ENCODE results near the gene EXOC7. TPM values are rescaled to one million over a fixed set of nuclear protein-coding genes. Genes with fewer than 3 reads are reported as not detected.

Gene EXOC7
- polyA plus RNA-seq, 1 donor from 2014 or later, result 146 TPM

GRCh38 chr17:76130473-76130872 is 26.9 kb upstream of the EXOC7 start:
- Histone ChIP-seq H3K79me2 (replicated peaks; ENCODE audit: insufficient read depth, low read length) (no peaks in the 10 kb centered on the region), H3F3A (ENCODE audit: insufficient read depth, low read length, poor library complexity, severe bottlenecking) (no peaks in the 10 kb centered on the region), H2AFZ (ENCODE audit: low read depth, low read length) (no peak overlapping the region), H3K27ac (ENCODE audit: low read length) (no peak overlapping the region), H4K20me1 (ENCODE audit: insufficient read depth) (no peaks in the 10 kb centered on the region), H3K36me3 (ENCODE audit: insufficient read depth, low read length) (no peaks in the 10 kb centered on the region), H3K9ac (ENCODE audit: low read length) (no peak overlapping the region), H3K27me3 (ENCODE audit: insufficient read depth, low read depth, low read length) (no peaks in the 10 kb centered on the region), H3K9me3 (ENCODE audit: low read length) (no peaks in the 10 kb centered on the region), H3K4me2 (ENCODE audit: low read length) (no peak overlapping the region), H3K9me2 (ENCODE audit: insufficient read depth, low read length) (no peaks in the 10 kb centered on the region), H3K4me3 (ENCODE audit: low read length) (no peak overlapping the region)
- TF ChIP-seq CTCF (IDR thresholded peaks at IDR 0.05; ENCODE audit: poor library complexity, severe bottlenecking) (no peak), TAF1 (IDR thresholded peaks at IDR 0.05; ENCODE audit: low read depth) (no peak), REST (IDR thresholded peaks at IDR 0.05; ENCODE audit: borderline replicate concordance) (no peak), SMC3 (conservative IDR thresholded peaks at IDR 0.05; ENCODE audit: poor library complexity) (no peak), EP300 (conservative IDR thresholded peaks at IDR 0.05; ENCODE audit: poor library complexity, severe bottlenecking) (no peak), MXI1 (conservative IDR thresholded peaks at IDR 0.05; ENCODE audit: poor library complexity, severe bottlenecking) (no peak), RAD21 (conservative IDR thresholded peaks at IDR 0.05) (no peak), POLR2AphosphoS5 (IDR thresholded peaks at IDR 0.05) (no peak), EZH2 (IDR thresholded peaks at IDR 0.05; ENCODE audit: borderline replicate concordance, insufficient read depth, low read length, poor library complexity, severe bottlenecking) (no peak)

- no peak overlapping the region for H2AFZ ChIP-seq (ENCODE audit: low read depth, low read length)
- TF ChIP-seq EZH2 (IDR thresholded peaks at IDR 0.05; ENCODE audit: borderline replicate concordance, insufficient read depth, low read length, poor library complexity, severe bottlenecking), result no peak
- TF ChIP-seq CTCF (IDR thresholded peaks at IDR 0.05; ENCODE audit: poor library complexity, severe bottlenecking), result no peak
- TF ChIP-seq POLR2AphosphoS5 (IDR thresholded peaks at IDR 0.05), result no peak
- no peak overlapping the region for H3K9ac ChIP-seq (ENCODE audit: low read length)
- H3K4me2 ChIP-seq (ENCODE audit: low read length), result no peak overlapping the region
- H3K9me3 ChIP-seq (ENCODE audit: low read length), result no peaks in the 10 kb centered on the region
- H3K79me2 ChIP-seq (replicated peaks; ENCODE audit: insufficient read depth, low read length), result no peaks in the 10 kb centered on the region
- H3K4me3 ChIP-seq (ENCODE audit: low read length), result no peak overlapping the region
- no peaks in the 10 kb centered on the region for H3K36me3 ChIP-seq (ENCODE audit: insufficient read depth, low read length)
- no peaks in the 10 kb centered on the region for H4K20me1 ChIP-seq (ENCODE audit: insufficient read depth)
- no peaks in the 10 kb centered on the region for H3F3A ChIP-seq (ENCODE audit: insufficient read depth, low read length, poor library complexity, severe bottlenecking)
- no peaks in the 10 kb centered on the region for H3K9me2 ChIP-seq (ENCODE audit: insufficient read depth, low read length)
- no peak overlapping the region for H3K27ac ChIP-seq (ENCODE audit: low read length)
- H3K27me3 ChIP-seq (ENCODE audit: insufficient read depth, low read depth, low read length), result no peaks in the 10 kb centered on the region
Measured at GRCh38 chr17:76125922-76126321, 22.3 kb upstream of the EXOC7 start.
